Stimulated activated CD8-positive, alpha-beta memory T cell treated with anti-CD3 and anti-CD28 coated beads, Interleukin-15, amount 100 ng/mL, for 1 hour (primary cell): ENCODE measurements around the gene TEX44.
A peak's percentile ranks its signal among the peaks of the same experiment; 100 is the strongest.

Source experiments
- DNase-seq: peaks from one replicate; pipeline ENCODE4 v3.0.0-alpha.2; 2020; ENCODE audit warnings: low read depth

Gene TEX44

DNA sequence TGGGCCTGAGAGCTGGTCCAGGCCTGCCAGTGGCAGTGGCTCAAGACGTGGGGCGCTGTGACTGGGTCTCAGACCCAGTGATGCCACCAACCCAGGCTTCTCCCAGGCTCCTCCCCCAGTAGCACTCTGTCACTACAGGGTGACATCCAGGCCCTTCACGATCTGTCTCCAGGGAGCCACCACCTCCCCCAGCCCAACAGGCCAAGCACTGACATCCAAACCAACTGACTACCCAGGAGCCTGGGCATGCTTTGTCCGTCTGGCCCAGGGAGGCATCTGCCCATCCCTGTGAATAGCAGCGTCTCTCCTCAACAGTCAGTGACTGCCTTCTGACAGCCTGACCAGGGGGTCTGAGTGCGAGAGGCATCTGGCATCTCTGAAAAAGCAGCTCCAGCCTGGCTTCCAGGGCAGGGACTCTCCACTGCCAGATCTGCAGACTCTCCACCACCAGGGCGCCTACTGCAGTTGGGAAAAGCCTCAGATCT lies 13.0 kb downstream of the TEX44 start:
- no peak for DNase-seq

GRCh38 chr2:231606941-231607340 lies 14.3 kb downstream of the TEX44 start:
- DNase-seq = no peak

DNA sequence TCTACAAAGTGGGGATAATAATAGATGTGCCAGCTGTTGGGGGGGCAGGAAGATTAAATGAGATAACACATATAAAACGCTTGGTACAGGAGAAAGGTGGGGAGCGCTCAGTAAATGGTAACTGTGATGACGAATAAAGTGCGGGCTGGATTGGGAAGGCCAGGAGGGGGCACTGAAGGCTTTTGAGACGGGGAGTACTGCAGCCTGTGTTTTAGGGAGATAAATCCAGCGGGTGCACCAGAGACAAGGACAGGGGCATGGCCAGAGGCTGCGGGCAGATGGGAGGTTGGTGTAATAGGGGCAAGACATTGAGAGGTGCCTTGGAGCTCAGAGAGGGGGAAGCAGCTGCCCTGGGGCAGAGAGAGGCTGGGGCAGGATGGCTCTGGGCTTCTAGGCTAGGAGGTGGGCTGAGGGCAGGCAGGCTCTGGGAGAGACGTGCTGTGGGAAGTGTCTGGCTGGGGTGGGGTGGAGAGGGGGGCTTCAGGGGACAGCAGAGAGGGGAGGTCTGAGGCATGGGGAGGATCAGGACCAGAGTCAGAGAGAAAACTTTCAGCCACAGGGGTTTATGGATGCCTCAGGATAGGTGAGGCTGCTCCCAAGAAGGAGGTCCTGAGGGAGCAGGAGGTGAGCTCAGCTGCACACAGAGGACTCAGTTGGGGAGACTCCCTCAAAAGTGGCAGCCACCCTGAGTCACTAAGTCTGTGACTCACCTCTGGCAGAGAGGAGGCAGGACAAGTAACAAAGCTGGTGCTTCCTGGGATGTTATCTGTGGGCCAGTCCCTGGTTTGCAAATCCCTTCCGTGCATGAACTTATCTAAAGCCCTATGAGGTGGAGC lies 18.8 kb downstream of the TEX44 start:
- DNase-seq = no peak

DNA sequence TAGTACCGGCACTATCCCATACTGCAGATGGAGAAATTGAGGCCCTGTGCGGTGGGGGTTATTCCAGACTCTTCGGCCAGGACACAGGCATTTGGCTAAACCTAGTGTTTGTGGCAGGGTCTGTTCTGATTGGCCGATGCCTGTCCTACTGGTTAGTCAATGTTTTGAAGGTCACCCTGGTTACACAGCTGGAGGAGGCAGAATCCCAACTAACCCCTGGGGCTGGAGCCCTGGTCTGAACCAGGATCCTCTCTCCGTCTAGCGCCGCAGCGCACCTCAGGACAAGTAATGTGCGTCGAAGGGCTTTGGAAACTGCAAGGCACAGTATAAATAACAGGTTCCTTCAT lies 19.4 kb downstream of the TEX44 start:
- DNase-seq = no peak

GRCh38 chr2:231612456-231613330 lies 20.0 kb downstream of the TEX44 start:
- peak; percentile 78 for DNase-seq

DNA sequence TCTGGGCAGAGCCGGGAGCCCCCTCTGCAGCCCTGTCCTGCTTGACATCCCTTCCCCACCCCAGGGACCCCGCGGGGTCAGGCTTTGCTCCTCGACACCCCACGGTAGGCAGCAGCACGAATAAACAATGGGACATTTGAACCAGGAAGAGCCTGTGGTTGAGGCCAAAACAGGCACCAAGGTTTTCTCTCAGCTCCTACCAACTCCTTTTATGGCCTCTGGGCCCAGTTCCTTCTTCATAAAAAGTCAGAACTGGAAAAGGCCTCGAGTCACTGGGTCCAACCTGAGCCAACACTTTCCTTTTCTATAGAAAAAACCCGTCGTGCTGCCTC lies 20.6 kb downstream of the TEX44 start:
- DNase-seq = no peak

- DNase-seq = no peak
These were observed 21.2 kb downstream of the TEX44 start for GRCh38 chr2:231613663-231614558.

DNA sequence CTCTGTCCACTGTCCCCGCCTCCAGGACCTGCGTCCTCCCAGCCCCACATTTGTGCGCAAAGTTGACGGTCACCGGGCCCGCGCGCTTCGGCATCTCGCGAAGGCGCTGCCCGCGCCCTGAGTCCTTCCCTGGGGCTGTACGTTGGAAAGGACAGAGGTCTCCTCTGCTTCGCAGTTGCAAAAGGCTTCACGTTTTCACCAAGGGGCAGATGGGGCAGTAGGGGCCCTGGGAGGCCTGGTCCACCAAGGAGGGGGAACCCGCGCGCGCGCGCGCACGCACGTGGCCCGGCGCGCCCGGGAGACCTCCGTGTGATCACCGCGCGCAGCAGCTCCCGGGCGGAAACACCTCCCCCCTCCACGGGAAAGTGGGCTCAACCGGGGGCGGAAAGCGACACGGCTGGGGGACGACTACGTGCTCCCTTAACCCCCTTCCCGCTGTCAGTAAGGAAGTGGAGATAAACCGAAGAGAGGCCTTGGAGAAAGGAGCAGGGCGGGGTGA lies 21.9 kb downstream of the TEX44 start:
- DNase-seq = no peak

DNA sequence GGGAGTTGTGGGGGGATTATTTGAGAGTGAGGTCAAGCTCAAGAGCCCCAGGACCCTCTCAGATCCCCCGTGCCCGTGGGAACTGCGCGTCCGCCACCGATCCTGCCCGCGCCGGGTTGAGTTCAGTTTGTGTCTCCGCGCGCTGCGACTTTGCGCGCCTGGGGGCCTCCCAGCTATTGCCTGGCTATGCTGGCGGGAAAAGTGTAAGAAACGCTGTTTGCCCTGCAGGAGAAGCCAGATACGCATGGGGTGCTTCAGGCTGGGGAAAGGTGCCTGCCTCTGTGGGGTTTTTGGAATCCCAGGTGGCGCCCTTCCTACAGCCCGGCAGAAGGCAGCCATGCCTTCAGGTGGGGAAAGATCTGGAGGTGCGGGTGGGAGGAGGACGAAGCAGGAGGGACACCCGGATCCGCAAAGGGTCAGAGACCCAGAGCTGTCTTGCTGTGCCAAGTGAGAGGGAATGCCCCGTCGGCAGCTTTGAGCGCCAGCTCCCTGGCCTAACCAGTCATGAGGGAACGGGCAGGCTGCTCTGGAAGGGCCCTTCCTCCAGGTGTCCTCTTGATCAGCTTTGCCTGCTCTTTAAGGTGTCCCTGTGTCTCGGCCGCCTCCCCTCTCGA lies 22.5 kb downstream of the TEX44 start:
- DNase-seq = no peak

- DNase-seq = no peak
These were observed 23.6 kb downstream of the TEX44 start for GRCh38 chr2:231616296-231616695.

- no peak for DNase-seq
These were observed 24.6 kb downstream of the TEX44 start for GRCh38 chr2:231617059-231617926.

- DNase-seq = no peak
These were observed 28.6 kb downstream of the TEX44 start for GRCh38 chr2:231621051-231621879.

DNA sequence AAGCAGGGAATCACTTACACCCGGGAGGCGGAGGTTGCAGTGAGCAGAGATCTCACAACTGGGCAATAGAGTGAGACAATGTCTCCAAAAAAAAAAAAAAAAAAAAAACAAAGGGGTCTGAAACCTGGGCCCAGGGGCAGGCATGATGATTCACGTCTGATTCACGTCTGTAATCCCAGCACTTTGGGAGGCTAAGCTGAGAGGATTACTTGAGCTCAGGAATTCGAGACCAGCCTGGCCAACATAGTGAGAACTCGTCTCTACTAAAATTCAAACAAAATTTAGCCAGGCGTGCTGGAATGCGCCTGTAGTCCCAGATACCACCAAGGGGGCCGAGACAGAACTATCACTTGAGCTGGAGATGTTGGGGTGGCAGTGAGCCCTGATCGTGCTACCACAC lies 30.3 kb downstream of the TEX44 start:
- DNase-seq = no peak

DNA sequence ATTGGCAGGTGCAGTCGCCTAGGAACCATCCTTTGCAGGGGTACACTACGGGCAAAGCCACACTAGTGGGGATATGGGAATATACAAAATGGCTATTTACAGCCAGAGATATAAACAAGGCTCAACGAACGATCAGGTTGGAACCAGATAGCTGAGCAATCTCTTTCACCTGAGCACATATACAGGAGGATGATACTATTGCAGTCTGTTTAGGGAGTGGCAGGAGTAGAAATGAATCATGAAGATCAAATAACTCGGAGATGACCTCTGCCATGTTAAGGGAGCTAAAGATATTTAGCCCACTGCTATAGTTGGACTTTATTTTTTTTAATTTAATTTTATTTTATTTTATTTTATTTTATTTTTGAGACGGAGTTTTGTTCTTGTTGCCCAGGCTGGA lies 33.8 kb downstream of the TEX44 start:
- DNase-seq = no peak

- no peak for DNase-seq
These were observed 34.9 kb downstream of the TEX44 start for GRCh38 chr2:231627384-231628120.

GRCh38 chr2:231632559-231633142 lies 40.0 kb downstream of the TEX44 start:
- DNase-seq = no peak

- no peak for DNase-seq
These were observed 40.7 kb downstream of the TEX44 start for GRCh38 chr2:231633241-231633976.

DNA sequence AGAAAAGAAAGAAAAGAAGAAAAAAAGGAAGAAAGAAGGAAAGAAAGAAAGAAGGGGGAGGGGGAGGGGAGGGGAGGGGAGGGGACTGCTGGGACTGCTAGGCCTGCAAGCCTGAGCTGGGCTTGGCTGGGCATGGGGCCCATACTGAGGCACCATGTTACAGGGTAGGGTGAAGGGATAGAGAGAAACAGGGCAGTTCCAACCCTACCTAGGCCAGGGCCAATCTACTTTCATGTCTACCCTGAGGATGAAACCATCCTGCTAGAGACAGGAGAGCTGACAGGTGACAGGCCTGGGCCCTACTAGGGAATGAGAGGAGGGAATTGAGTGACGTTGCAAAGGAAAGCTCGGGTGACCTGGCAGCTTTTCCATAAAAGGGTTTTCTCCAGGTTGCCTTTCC lies 41.7 kb downstream of the TEX44 start:
- no peak for DNase-seq
